ENCODE data around the gene PHACTR3.

PHACTR3 gene

DNA sequence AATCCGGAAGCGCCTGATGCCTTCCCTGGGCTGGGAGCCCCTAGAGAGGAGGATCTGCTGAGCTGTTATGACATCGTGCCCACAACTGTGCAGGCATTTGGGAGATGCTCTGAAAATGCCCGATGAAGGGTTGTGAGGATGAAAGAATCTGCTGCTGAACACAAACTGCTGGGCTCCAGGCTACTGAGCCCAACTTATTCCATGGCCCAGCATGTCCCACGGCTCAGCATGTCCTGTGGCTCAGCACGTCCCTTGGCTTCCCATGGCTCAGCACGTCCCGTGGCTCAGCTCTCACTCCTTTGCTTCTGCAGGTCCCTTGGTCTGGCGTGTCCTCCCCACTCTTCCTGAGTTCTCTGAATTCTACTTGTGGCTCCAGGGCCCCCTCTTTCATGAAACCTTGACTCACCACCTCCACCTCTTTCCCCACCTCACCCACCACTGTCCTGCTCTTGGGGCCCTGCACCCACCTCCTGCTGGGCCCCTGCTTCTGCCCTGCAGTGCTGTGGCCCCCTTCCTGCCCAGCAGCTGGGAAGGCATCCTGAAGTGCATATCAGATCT, 80.4 kb downstream of the PHACTR3 start:
- TF ChIP-seq ZFX (IDR thresholded peaks at IDR 0.05) = no peak
- TF ChIP-seq, protein P1, sequence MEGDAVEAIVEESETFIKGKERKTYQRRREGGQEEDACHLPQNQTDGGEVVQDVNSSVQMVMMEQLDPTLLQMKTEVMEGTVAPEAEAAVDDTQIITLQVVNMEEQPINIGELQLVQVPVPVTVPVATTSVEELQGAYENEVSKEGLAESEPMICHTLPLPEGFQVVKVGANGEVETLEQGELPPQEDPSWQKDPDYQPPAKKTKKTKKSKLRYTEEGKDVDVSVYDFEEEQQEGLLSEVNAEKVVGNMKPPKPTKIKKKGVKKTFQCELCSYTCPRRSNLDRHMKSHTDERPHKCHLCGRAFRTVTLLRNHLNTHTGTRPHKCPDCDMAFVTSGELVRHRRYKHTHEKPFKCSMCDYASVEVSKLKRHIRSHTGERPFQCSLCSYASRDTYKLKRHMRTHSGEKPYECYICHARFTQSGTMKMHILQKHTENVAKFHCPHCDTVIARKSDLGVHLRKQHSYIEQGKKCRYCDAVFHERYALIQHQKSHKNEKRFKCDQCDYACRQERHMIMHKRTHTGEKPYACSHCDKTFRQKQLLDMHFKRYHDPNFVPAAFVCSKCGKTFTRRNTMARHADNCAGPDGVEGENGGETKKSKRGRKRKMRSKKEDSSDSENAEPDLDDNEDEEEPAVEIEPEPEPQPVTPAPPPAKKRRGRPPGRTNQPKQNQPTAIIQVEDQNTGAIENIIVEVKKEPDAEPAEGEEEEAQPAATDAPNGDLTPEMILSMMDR (conservative IDR thresholded peaks at IDR 0.05) = no peak
- no peak overlapping the region for H3K27ac ChIP-seq

DNA sequence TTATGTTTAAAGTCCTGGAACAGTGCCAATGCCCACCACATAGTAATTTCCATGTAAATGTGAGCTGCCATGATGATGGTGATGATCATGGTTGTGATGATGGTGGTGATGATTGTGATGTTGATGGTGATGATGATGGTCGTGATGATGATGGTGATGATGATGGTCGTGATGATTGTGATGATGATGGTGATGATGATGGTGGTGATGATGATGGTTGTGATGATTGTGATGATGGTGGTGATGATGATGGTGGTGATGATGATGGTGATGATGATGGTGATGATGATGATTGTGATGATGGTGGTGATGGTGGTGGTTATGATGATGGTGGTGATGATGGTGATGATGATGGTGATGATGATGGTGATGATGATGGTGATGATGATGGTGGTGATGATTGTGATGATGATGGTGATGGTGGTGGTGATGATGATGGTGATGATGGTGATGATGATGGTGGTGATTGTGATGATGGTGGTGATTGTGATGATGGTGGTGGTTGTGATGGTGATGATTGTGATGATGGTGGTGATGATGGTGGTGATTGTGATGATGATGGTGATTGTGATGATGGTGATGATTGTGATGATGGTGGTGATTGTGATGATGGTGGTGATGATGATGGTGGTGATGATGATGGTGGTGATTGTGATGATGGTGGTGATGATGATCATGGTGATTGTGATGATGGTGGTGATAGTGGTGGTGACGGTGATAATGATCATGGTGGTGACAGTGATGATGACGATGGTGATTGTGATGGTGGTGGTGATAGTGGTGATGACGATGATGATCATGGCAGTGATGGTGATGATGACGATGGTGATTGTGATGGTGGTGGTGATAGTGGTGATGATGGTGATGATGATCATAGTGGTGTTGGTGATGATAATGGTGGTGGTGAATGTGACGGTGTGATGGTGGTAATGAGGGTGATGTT, 82.3 kb downstream of the PHACTR3 start:
- TF ChIP-seq, protein P1 (conservative IDR thresholded peaks at IDR 0.05) = no peak
- no peak for TF ChIP-seq ZFX (IDR thresholded peaks at IDR 0.05)
- no peak overlapping the region for H3K27ac ChIP-seq

DNA sequence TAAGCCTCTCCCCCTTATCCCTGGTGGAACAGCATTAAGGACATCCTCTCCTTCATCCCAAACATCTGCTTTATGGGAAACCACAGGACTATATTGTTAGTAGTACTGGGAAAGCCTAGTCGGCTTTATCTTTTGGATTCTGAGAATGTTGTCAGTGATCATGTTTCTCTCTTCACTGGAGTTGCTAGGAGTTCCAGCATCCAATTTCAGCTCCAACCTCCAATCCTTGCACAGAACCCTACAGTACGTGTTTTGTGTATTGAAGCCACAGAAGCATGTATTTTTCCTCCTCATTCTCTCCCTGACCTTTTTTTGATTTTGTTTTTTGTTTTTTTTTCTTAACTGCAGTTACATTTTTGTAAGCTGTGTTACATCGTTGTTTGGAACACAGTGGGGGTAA, 84.0 kb downstream of the PHACTR3 start:
- no peak overlapping the region for H3K27ac ChIP-seq
- TF ChIP-seq, protein P1 (conservative IDR thresholded peaks at IDR 0.05) = no peak
- TF ChIP-seq ZFX (IDR thresholded peaks at IDR 0.05) = no peak

DNA sequence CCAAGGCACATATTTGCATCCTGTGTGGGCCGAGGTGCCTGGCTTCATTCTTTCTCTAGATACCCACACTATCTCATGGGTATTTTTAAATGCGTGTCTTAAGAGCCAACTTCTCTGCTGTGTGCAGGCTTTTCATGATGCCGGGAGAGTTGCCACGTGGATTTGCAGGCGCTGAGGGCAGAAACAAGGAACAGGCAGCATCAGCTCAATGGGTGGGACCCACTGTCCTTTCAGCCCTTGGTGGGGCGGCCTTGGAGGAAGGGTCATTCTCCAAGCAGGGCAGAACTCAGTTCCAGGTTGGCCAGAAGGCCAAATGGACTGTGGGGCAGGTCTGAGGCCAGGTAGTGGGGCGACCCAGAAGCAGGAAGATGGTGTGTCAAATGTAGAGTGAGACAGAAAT, 84.7 kb downstream of the PHACTR3 start:
- TF ChIP-seq, protein P1 (conservative IDR thresholded peaks at IDR 0.05) = no peak
- no peak for TF ChIP-seq ZFX (IDR thresholded peaks at IDR 0.05)
- no peak overlapping the region for H3K27ac ChIP-seq

DNA sequence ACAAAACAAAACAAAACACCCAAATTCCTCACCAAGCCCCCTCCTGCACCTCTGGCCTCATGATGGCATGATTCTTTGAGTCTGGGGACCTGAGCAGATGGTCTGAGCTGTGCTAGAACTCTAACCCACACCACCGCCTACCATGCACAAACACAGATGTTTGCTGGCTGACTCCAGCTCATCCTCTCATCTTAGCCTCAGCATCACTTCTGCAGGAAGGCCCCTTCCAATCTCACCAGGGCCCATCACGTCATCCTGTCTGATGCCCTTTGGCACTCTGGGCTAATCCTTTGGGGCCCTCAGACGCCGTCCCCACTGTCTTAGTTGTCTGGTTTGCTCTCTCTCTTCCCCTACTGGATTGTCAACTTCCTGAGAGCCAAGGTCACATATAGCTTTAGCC, 85.8 kb downstream of the PHACTR3 start:
- TF ChIP-seq, protein P1 (conservative IDR thresholded peaks at IDR 0.05) = no peak
- TF ChIP-seq ZFX (IDR thresholded peaks at IDR 0.05) = no peak
- no peak overlapping the region for H3K27ac ChIP-seq

DNA sequence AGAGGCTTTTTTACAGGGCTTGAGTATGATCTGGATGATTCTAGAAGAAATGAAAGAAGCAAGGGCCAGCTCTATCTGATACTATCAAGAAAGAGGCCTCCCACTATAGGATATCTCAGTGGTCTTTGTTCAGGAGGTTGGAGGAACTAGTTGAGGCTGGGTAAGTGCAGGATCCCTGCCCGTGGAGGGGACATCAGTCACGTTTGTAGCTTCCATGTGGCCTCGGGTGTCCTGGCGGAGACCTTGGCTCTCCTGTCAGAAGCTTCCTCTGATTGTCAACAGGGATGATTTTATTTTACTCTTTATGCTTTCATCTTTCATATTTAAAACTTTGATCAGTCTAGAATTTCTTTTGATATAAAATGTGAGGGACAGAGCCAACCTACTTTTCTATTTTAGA, 86.6 kb downstream of the PHACTR3 start:
- TF ChIP-seq, protein P1 (conservative IDR thresholded peaks at IDR 0.05) = no peak
- no peak for TF ChIP-seq ZFX (IDR thresholded peaks at IDR 0.05)
- H3K27ac ChIP-seq = no peak overlapping the region

DNA sequence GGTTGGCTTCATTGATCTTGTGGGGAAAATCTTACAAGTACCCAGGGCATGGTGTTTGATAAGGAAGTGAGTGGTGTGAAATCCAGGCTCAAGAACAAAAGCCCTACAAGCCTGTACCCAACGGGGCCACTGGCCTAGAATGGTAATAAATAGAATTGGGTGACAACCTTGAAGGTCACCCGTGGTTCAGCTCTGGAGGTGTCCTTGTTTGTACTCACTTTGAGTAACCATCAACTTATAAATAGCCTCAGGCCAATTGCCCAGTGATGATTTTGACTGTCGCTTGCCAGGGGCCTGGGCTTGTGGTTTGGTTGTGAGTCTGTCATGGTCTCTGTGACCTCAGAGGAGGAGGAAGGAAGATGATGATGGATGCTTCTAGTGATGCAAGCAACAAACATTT, 87.8 kb downstream of the PHACTR3 start:
- TF ChIP-seq, protein P1 (conservative IDR thresholded peaks at IDR 0.05) = no peak
- TF ChIP-seq ZFX (IDR thresholded peaks at IDR 0.05) = no peak
- no peak overlapping the region for H3K27ac ChIP-seq

All from C4-2B (cell line).